Measurements from ENCODE around the gene DGKA. TPM values are rescaled to one million over a fixed set of nuclear protein-coding genes. Genes with fewer than 3 reads are reported as not detected.

Gene DGKA
- total and polyA plus RNA-seq, 2 experiments from 2014 or later: 16.1 to 24.6 TPM

GRCh38 chr12:55942577-55943136 lies 11.7 kb downstream of the DGKA start (continued):
- TF ChIP-seq REST (IDR thresholded peaks at IDR 0.05; ENCODE audit: unreplicated experiment): no peak
- TF ChIP-seq CREB1 (CRISPR knock-in tag; IDR thresholded peaks at IDR 0.05; ENCODE audit: low read depth): no peak
- no peak for TF ChIP-seq ZNF331 (CRISPR knock-in tag; IDR thresholded peaks at IDR 0.05; ENCODE audit: low read depth)
- no peak for TF ChIP-seq ZNF462 (CRISPR knock-in tag; IDR thresholded peaks at IDR 0.05)

DNA sequence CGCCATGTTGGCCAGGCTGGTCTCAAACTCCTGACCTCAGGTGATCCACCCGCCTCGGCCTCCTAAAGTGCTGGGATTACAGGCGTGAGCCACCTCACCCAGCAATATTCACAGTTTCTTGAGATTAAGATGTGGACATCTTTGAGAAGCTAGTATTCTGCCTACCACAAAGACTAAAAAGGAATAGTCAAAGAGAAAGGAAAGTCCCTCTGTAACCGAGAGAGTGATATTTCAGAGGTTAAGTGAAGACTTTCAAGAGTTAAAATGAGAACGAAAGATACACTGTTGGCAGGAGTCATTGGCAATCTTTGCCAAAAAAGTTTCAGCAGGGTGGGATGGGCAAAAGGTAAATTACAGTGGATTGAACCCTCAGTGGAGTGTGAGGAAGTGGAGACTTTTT lies 15.6 kb downstream of the DGKA start:
- no peak overlapping the region for H3K4me3 Mint-ChIP-seq
- no peak for TF ChIP-seq JUNB (IDR thresholded peaks at IDR 0.05; ENCODE audit: unreplicated experiment)
- no peak for TF ChIP-seq EZH2phosphoT487 (IDR thresholded peaks at IDR 0.05; ENCODE audit: unreplicated experiment)
- TF ChIP-seq ETS1 (IDR thresholded peaks at IDR 0.05): no peak
- TF ChIP-seq NANOG (IDR thresholded peaks at IDR 0.05; ENCODE audit: borderline replicate concordance): no peak
- TF ChIP-seq STAT1 (IDR thresholded peaks at IDR 0.05; ENCODE audit: unreplicated experiment): no peak
- TF ChIP-seq POLR2AphosphoS5 (IDR thresholded peaks at IDR 0.05; ENCODE audit: low read depth): no peak
- no peak for TF ChIP-seq REST (IDR thresholded peaks at IDR 0.05; ENCODE audit: unreplicated experiment)

More for the DNA sequence above, 15.6 kb downstream of the DGKA start:
- no peaks in the 10 kb centered on the region; the same call in 1 of the 2 replicates for H4K20me1 ChIP-seq (replicated peaks; ENCODE audit: insufficient read depth)
- Mint-ChIP-seq H3K27ac (no peak overlapping the region), H3K4me1 (no peaks in the 10 kb centered on the region), H3K9me3 (no peaks in the 10 kb centered on the region), H3K27me3 (ENCODE audit: insufficient read depth, low read depth, poor library complexity) (peaks cover 2% of the 10 kb centered on the region), H3K36me3 (ENCODE audit: low read depth) (no peaks in the 10 kb centered on the region)
- no peak overlapping the region for H3K27ac ChIP-seq (ENCODE audit: low read depth)
- H3F3A ChIP-seq (replicated peaks; ENCODE audit: low read depth): 0 out of 2 replicates have a peak, but pooled peaks cover 3% of the 10 kb centered on the region
- no peak for DNase-seq (ENCODE audit: low spot score)
- H3K4me2 ChIP-seq: no peak overlapping the region
- no peak for ATAC-seq
- H3K9me2 ChIP-seq (ENCODE audit: insufficient read depth): no peaks in the 10 kb centered on the region
- no peaks in the 10 kb centered on the region for H3K4me1 ChIP-seq (ENCODE audit: insufficient read depth)
- no peak overlapping the region for H2AFZ ChIP-seq
- H3K79me2 ChIP-seq (replicated peaks; ENCODE audit: insufficient read depth): no peaks in the 10 kb centered on the region
- no peak overlapping the region for H3K4me3 ChIP-seq
- no peaks in the 10 kb centered on the region for H3K27me3 ChIP-seq (ENCODE audit: insufficient read depth)
- H3K36me3 ChIP-seq (ENCODE audit: insufficient read depth): no peaks in the 10 kb centered on the region

Measured in GM23338 (cell line).